K562 (cell line): ENCODE data around the gene LRRC74B. TPM values are rescaled to one million over a fixed set of nuclear protein-coding genes. Genes with fewer than 3 reads are reported as not detected.

Source experiments
- ATF2 ChIP-seq: sonication (generic); formaldehyde crosslinking; IDR thresholded peaks from 2 replicates; pipeline ENCODE4 v1.8.1; 2022; ENCODE audit warnings: missing genetic modification reagents
- BACH1 ChIP-seq: fragments of 200-800 bp; sonication (Bioruptor generic); IDR thresholded peaks from 2 replicates; pipeline ENCODE4 v1.6.1; 2016; ENCODE audit warnings: missing genetic modification characterization, missing compliant biosample characterization
- BRCA1 ChIP-seq, 2 experiments: fragments of 450-650 bp in 1 of 2; sonication (generic) in 1 of 2; formaldehyde crosslinking in 1 of 2; IDR thresholded peaks; 2 replicates each; pipeline versions ENCODE4 v1.5.0 to v1.6.1; 2017 to 2020; ENCODE audit warnings: mild to moderate bottlenecking in 1 of 2, missing genetic modification reagents in 1 of 2
- BRF2 ChIP-seq: IDR thresholded peaks from 3 replicates; pipeline ENCODE4 v1.6.1; 2011; ENCODE audit warnings: borderline replicate concordance, mild to moderate bottlenecking; ENCODE audit not compliant: insufficient read length, insufficient read depth
- ELF1 ChIP-seq: fragments of 200-800 bp; sonication (Bioruptor generic); IDR thresholded peaks from 2 replicates; pipeline ENCODE4 v1.6.1; 2016; ENCODE audit warnings: missing genetic modification characterization, missing compliant biosample characterization
- HDAC8 ChIP-seq: fragments of 450-650 bp; IDR thresholded peaks from 2 replicates; pipeline ENCODE4 v1.6.1; 2016; ENCODE audit warnings: mild to moderate bottlenecking, missing genetic modification characterization, moderate library complexity, missing compliant biosample characterization
- HNRNPH1 ChIP-seq: fragments of 200-400 bp; formaldehyde crosslinking; optimal IDR thresholded peaks from 2 replicates; pipeline ENCODE3; 2017; ENCODE audit warnings: low read depth, mild to moderate bottlenecking, low read length, moderate library complexity
- HNRNPL ChIP-seq: fragments of 200-400 bp; formaldehyde crosslinking; IDR thresholded peaks from 2 replicates; pipeline ENCODE4 v1.6.1; 2017; ENCODE audit warnings: low read depth, mild to moderate bottlenecking, low read length
- HNRNPUL1 ChIP-seq: fragments of 200-400 bp; formaldehyde crosslinking; IDR thresholded peaks from 2 replicates; pipeline ENCODE4 v1.6.1; 2017; ENCODE audit warnings: low read length
- LEF1 ChIP-seq: fragments of 450-650 bp; IDR thresholded peaks from 2 replicates; pipeline ENCODE4 v1.6.1; 2016; ENCODE audit warnings: mild to moderate bottlenecking
- NEUROD1 ChIP-seq: fragments of 150-350 bp; IDR thresholded peaks from 2 replicates; pipeline ENCODE4 v1.6.1; 2014; ENCODE audit warnings: borderline replicate concordance, low read length, low read depth; ENCODE audit not compliant: partially characterized antibody
- NR2C1 ChIP-seq, 2 experiments: fragments of 450-650 bp; IDR thresholded peaks; 2 replicates each; pipeline ENCODE4 v1.6.1; 2017; ENCODE audit warnings: mild to moderate bottlenecking in 2 of 2, antibody characterized with exemption in 1 of 2, inconsistent platforms in 1 of 2, missing compliant biosample characterization in 1 of 2, missing genetic modification characterization in 1 of 2
- NR2F6 ChIP-seq: fragments of 450-650 bp; formaldehyde crosslinking; IDR thresholded peaks from 2 replicates; pipeline ENCODE4 v1.4.0; 2020; ENCODE audit warnings: mild to moderate bottlenecking
- PPARD ChIP-seq: fragments of 250-450 bp; sonication (Bioruptor Pico); IDR thresholded peaks from 2 replicates; pipeline ENCODE4 v1.8.0; 2022; ENCODE audit warnings: inconsistent platforms, mild to moderate bottlenecking, moderate library complexity
- SLC30A9 ChIP-seq: fragments of 250-450 bp; sonication (Bioruptor Pico); IDR thresholded peaks from 2 replicates; pipeline ENCODE4 v1.8.0; 2022; ENCODE audit warnings: mild to moderate bottlenecking, moderate library complexity
- TAF1 ChIP-seq: IDR thresholded peaks from 2 replicates; pipeline ENCODE4 v1.6.1; 2011; ENCODE audit warnings: mild to moderate bottlenecking, low read length, moderate library complexity; ENCODE audit not compliant: insufficient read depth, control insufficient read depth, severe bottlenecking; ENCODE audit errors: extremely low read depth
- TCF3 ChIP-seq: sonication (generic); formaldehyde crosslinking; IDR thresholded peaks from 2 replicates; pipeline ENCODE4 v1.4.0; 2020; ENCODE audit warnings: mild to moderate bottlenecking, missing genetic modification reagents
- VEZF1 ChIP-seq: fragments of 200-800 bp; sonication (Bioruptor generic); IDR thresholded peaks from 2 replicates; pipeline ENCODE4 v1.6.1; 2017; ENCODE audit warnings: missing genetic modification characterization, missing compliant biosample characterization
- ZNF184 ChIP-seq: sonication (generic); formaldehyde crosslinking; IDR thresholded peaks from 2 replicates; pipeline ENCODE4 v1.5.0; 2020; ENCODE audit warnings: missing genetic modification reagents
- ZNF639 ChIP-seq, 2 experiments: fragments of 200-800 bp in 1 of 2; sonication (Bioruptor generic) in 1 of 2; sonication (generic) in 1 of 2; formaldehyde crosslinking in 1 of 2; IDR thresholded peaks in 1 of 2; conservative IDR thresholded peaks in 1 of 2; 2 replicates each; pipeline versions ENCODE4 v1.5.0 to v1.6.1; 2016 to 2020; ENCODE audit warnings: missing compliant biosample characterization in 1 of 2, missing genetic modification characterization in 1 of 2, missing genetic modification reagents in 1 of 2
- polyA plus RNA-seq, 8 experiments: library from polyadenylated mRNA; depleted of rRNA in 4 of 8; stranded (reverse) in 5 of 8; unstranded in 3 of 8; fragments of >200 nt; fragmentation: Nextera tagmentation in 2 of 8; fragmentation: Illumina TruSeq in 1 of 8; extraction: Ambion mirVana in 2 of 8; extraction: Trizol in 1 of 8; gene quantifications; 2 replicates each; pipeline versions ENCODE4 v1.2.1 to v1.2.3, GENCODE V29; 2011 to 2014; ENCODE audit warnings: inconsistent platforms in 1 of 8, missing spikeins in 1 of 8
- total RNA-seq, 7 experiments: library from RNA; depleted of rRNA in 6 of 7; stranded (reverse); fragments of >200 nt in 6 of 7; fragmentation: Illumina TruSeq in 2 of 7; extraction: Trizol in 2 of 7; gene quantifications; 2 replicates each; pipeline versions ENCODE4 v1.2.1 to v1.2.3, GENCODE V29; 2011 to 2021; ENCODE audit warnings: low replicate concordance in 1 of 7

The LRRC74B gene
- total and polyA plus RNA-seq, 9 of the 15 experiments (the other 6 are each of a cell fraction or from before 2014, with no cell fraction given) = not detected

- TF ChIP-seq VEZF1 (no peak), SLC30A9 (no peak), BRF2 (no peak), PPARD (CRISPR knock-in tag) (no peak), NEUROD1 (no peak), LEF1 (no peak), HNRNPH1 (no peak), TAF1 (no peak), HNRNPL (no peak), ELF1 (no peak), NR2C1 (IDR thresholded peaks at IDR 0.05) (no peak), NR2C1 (tag; IDR thresholded peaks at IDR 0.05) (0 out of 2 replicates have a peak, but pooled peaks have one; percentile 24), ZNF639 (CRISPR knock-in tag; conservative IDR thresholded peaks at IDR 0.05 in 1 of 2, IDR thresholded peaks at IDR 0.05 in 1 of 2) (peak in 1 of 2 experiments; percentile 62; a peak in 2 of 4 replicates), BRCA1 (IDR thresholded peaks at IDR 0.05) (no peak), BRCA1 (CRISPR knock-in tag; IDR thresholded peaks at IDR 0.05) (no peak), ATF2 (CRISPR knock-in tag) (no peak), HDAC8 (0 out of 2 replicates have a peak, but pooled peaks have one; percentile 50), ZNF184 (CRISPR knock-in tag) (no peak), HNRNPUL1 (no peak), BACH1 (tag) (peak; percentile 67; the same call in 1 of the 2 replicates), NR2F6 (no peak), TCF3 (no peak)
Measured at GRCh38 chr22:21092797-21093554, 47.2 kb downstream of the LRRC74B start (continued).
